Heart right ventricle (tissue), 16 donors: ENCODE results near the gene ANKRD42. TPM values are rescaled to one million over a fixed set of nuclear protein-coding genes. Genes with fewer than 3 reads are reported as not detected.
A peak's percentile ranks its signal among the peaks of the same experiment; 100 is the strongest.

ENCODE experiments used
- ATAC-seq, 8 donors: fragments of 200-7000 bp; cut with Tn5 transposase; one replicate each; pipeline ENCODE4 v1.9.1; 2020; ENCODE audit warnings: mild to moderate bottlenecking in 8 of 8, moderate library complexity in 8 of 8, moderate number of reproducible peaks in 1 of 8
- DNase-seq, 2 donors: peaks; one replicate each; pipeline ENCODE4 v3.0.0-alpha.2; 2020
- H3K27ac ChIP-seq, 10 donors: fragments of 200-600 bp; sonication (generic) in 2 of 10; one replicate each; pipeline versions ENCODE4 v1.5.0 to v1.8.0; 2020 to 2022; ENCODE audit warnings: mild to moderate bottlenecking in 3 of 10
- H3K27me3 ChIP-seq, 7 donors: fragments of 200-600 bp; one replicate each; pipeline ENCODE4 v1.8.0; 2021 to 2022; ENCODE audit warnings: mild to moderate bottlenecking in 2 of 7
- H3K36me3 ChIP-seq, 9 donors: fragments of 200-600 bp; sonication (generic) in 1 of 9; one replicate each; pipeline versions ENCODE4 v1.5.0 to v1.8.0; 2020 to 2022; ENCODE audit warnings: mild to moderate bottlenecking in 2 of 9
- H3K4me1 ChIP-seq, 9 donors: fragments of 200-600 bp; sonication (generic) in 1 of 9; one replicate each; pipeline versions ENCODE4 v1.5.0 to v1.8.0; 2020 to 2022; ENCODE audit warnings: mild to moderate bottlenecking in 4 of 9
- H3K4me3 ChIP-seq, 10 donors: fragments of 200-600 bp; sonication (generic) in 2 of 10; one replicate each; pipeline versions ENCODE4 v1.5.0 to v1.8.0; 2020 to 2022; ENCODE audit warnings: mild to moderate bottlenecking in 7 of 10, moderate library complexity in 2 of 10
- H3K9me3 ChIP-seq, 11 donors: fragments of 200-600 bp in 10 of 11; sonication (generic) in 2 of 11; one replicate each; pipeline versions ENCODE4 v1.5.0 to v1.8.0; 2013 to 2022; ENCODE audit warnings: mild to moderate bottlenecking in 2 of 11, control low read depth in 1 of 11, moderate library complexity in 1 of 11
- WGBS, 2 donors: extraction: QIAGEN DNeasy Blood & Tissue Kit; methylation state at CpG; one replicate each; pipeline ENCODE4 v1.1.7; 2013; ENCODE audit warnings: inconsistent platforms in 1 of 2; 5-methylcytosine and 5-hydroxymethylcytosine counted together
- intact Hi-C, 10 donors: fragments of 100-400 bp; cut with DNase I; formaldehyde crosslinking; loops; one replicate each; pipeline versions ENCODE4 v1.11.1 to v1.14.2; 2022
- polyA plus RNA-seq, 2 donors: library from polyadenylated mRNA; stranded (reverse); fragments of 200-250 nt; gene quantifications; one replicate each; pipeline ENCODE4 v1.2.3, GENCODE V29; 2013
- total RNA-seq, 10 donors: library from RNA; stranded (reverse); fragmentation: NEBNext Ultra II Directional in 3 of 10; extraction: Animal tissue kit (Norgen Biotek cat#: 25700) in 3 of 10; gene quantifications; one replicate each; pipeline versions ENCODE4 v1.2.1 to v1.2.4, GENCODE V29; 2021 to 2023
- TF ChIP-seq, protein P1 (sequence below), 9 donors: fragments of 200-600 bp; sonication (generic) in 2 of 9; IDR thresholded peaks; one replicate each; pipeline versions ENCODE4 v1.5.0 to v1.8.0; 2021 to 2022; ENCODE audit warnings: antibody characterized with exemption in 9 of 9, mild to moderate bottlenecking in 5 of 9, moderate library complexity in 1 of 9
- donor health status: Arrhythmogenic right ventricular cardiomyopathy.
- donor health status: ischemic (EF 13 %, LVEDD 7.1; RV severe dilation, severe dysfunction).
- donor health status: healthy with polysubstance abuse.
- donor health status: DM: no; HTN: yes; CAD: no.
- donor health status: DM: no; HTN: no; CAD: no.
- donor health status: ischemic (EF 25% LVEDD 6.9; RV normal size, moderate dysfunction).
- donor health status: ischemic (EF 25% LVEDD 5.7; RV mildly dilated, moderate dysfunction).
- donor health status: healthy.
- donor health status: DM: yes; HTN: yes; CAD: no.
- donor health status: Ischemic cardiomyopathy.
- donor health status: ischemic (EF 35%, LVEDD 5.7; RV mildly dilated, moderate dysfunction).
- donor health status: nonischemic (EF 11% LVEDD 7.7; RV severe dilation, severe dysfunction).
- donor health status: DM: yes; HTN: yes; CAD: no.
- donor health status: PGD.
- donor health status: ischemic (EF 29% LVEDD 5.4; RV normal size, mild dysfunction).
- donor health status: nonischemic (EF 23%, LVEDD 6.1; RV moderate dilation, normal function).

The ANKRD42 gene
- total and polyA plus RNA-seq, 12 donors: 2.0 to 10.7 (median 5.7) TPM

DNA sequence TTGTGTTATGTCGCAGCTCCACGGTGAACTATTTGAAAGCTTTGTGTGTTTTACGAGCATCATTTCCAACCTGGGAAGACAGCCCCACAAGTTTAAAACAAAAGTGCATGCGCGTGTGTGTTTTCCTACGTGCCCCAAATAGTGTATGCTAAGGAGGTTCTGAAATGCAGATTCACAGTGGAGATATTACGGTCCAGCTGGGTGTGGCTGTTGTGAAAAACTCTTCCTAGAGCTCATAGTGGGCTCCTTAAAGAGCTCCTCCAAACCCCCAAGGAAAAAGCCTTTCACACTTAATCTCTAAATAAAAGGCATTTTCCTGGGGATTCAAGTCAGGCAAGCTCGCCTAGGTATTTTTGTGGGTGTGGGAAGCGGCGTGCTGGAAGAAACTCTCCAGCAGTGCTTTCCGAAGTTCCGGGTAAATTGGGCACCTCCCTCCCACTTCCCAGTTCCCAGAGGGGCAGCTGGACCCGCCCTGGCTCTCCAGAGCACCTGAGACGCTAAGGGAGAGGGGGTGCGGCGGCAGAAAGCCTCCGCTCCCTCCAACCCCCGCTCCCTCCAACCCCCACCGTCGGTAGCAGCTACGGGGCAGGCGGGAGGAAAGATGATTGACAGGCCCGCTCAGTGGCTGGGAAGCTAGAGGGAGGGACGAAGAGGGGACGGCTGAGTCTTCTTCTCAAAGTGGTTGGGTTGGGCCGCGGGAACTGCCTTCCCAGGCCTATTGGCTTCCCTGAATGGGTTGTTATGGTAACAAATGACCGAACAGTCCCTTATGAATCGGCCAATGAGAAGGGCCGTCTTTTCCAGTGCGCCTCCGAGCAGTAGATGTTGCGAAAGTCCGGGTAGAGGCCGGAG, 37.1 kb upstream of the ANKRD42 start:
- intact Hi-C loops: loop anchor here in 9 of 10 donors (1.0 to 10.0 kb wide), 13 partner anchors 36 to 254 kb away; partner anchors contain the start of genes RAB30 (in 5 of the 9), DDIAS (in 4 of the 9), PRCP (in 4 of the 9) and ANKRD42 (in 3 of the 9)
- DNase-seq: peak; percentile 98 to 99
- Histone ChIP-seq H3K27me3 (no peaks in the 10 kb centered on the region), H3K4me1 (peaks cover 0 to 29% (median 27%) of the 10 kb centered on the region in 9 donors), H3K9me3 (no peaks in the 10 kb centered on the region), H3K27ac (peak overlapping the region; percentile 66 to 100 (median 94)), H3K36me3 (peaks cover 0 to 16% (median 0%) of the 10 kb centered on the region in 9 donors), H3K4me3 (peak overlapping the region; percentile 36 to 99 (median 84))
- ATAC-seq: peak; percentile 94 to 98 (median 96)
- TF ChIP-seq, protein P1, sequence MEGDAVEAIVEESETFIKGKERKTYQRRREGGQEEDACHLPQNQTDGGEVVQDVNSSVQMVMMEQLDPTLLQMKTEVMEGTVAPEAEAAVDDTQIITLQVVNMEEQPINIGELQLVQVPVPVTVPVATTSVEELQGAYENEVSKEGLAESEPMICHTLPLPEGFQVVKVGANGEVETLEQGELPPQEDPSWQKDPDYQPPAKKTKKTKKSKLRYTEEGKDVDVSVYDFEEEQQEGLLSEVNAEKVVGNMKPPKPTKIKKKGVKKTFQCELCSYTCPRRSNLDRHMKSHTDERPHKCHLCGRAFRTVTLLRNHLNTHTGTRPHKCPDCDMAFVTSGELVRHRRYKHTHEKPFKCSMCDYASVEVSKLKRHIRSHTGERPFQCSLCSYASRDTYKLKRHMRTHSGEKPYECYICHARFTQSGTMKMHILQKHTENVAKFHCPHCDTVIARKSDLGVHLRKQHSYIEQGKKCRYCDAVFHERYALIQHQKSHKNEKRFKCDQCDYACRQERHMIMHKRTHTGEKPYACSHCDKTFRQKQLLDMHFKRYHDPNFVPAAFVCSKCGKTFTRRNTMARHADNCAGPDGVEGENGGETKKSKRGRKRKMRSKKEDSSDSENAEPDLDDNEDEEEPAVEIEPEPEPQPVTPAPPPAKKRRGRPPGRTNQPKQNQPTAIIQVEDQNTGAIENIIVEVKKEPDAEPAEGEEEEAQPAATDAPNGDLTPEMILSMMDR (IDR thresholded peaks at IDR 0.05): no peak
- 0% methylated on average over 35 of the region's 35 CpGs for WGBS, 2 donors

DNA sequence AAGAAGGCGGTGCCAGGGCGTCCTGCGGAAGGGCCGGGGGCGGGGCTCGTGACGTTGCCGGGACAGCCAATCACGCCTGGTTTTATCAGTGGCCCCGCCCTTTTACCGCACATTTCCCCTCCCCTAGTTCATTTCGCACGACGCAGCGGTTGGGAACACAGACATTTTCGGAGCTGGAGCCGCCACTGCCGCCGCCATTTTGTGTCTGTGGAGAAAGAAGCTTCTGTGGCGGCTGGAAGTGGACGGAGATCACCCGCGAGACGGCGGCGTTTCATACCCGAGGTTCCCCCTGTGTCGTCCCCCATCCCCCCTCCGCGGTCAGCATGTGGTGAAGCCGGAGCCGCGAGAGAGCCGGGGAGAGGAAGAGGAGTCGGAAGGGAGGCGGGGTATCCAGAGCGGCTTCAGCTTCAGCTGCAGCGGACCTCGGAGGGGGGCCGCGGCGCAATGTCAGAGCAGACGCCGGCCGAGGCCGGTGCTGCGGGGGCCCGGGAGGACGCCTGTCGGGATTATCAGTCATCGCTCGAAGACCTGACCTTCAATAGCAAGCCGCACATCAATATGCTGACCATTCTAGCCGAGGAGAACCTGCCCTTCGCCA, 36.4 kb upstream of the ANKRD42 start, which contains the start of gene PCF11:
PCF11 (plus strand) TSS at position 136 of the 598 bp plus-strand sequence; CDS start at position 445, 309 bp downstream.
- TF ChIP-seq, protein P1 (IDR thresholded peaks at IDR 0.05): no peak
- H3K9me3 ChIP-seq: no peaks in the 10 kb centered on the region
- H3K36me3 ChIP-seq: peaks cover 0 to 22% (median 0%) of the 10 kb centered on the region in 9 donors
- H3K27ac ChIP-seq: peak within 1 kb of the TSS; percentile 93 to 100 (median 99)
- ATAC-seq: peak in 7 of 8 donors; percentile 17 to 57 (median 33)
- 0% methylated on average over 55 of the region's 55 CpGs for WGBS, 2 donors
- intact Hi-C loops: loop anchor here in 9 of 10 donors (1.0 to 10.0 kb wide), 13 partner anchors 35 to 255 kb away; partner anchors contain the start of genes RAB30 (in 5 of the 9), DDIAS (in 4 of the 9), PRCP (in 4 of the 9) and ANKRD42 (in 3 of the 9)
- no peak for DNase-seq
- no peaks in the 10 kb centered on the region for H3K27me3 ChIP-seq
- peak within 1 kb of the TSS; percentile 82 to 99 (median 90) for H3K4me3 ChIP-seq
- H3K4me1 ChIP-seq: peaks cover 0 to 36% (median 34%) of the 10 kb centered on the region in 9 donors

DNA sequence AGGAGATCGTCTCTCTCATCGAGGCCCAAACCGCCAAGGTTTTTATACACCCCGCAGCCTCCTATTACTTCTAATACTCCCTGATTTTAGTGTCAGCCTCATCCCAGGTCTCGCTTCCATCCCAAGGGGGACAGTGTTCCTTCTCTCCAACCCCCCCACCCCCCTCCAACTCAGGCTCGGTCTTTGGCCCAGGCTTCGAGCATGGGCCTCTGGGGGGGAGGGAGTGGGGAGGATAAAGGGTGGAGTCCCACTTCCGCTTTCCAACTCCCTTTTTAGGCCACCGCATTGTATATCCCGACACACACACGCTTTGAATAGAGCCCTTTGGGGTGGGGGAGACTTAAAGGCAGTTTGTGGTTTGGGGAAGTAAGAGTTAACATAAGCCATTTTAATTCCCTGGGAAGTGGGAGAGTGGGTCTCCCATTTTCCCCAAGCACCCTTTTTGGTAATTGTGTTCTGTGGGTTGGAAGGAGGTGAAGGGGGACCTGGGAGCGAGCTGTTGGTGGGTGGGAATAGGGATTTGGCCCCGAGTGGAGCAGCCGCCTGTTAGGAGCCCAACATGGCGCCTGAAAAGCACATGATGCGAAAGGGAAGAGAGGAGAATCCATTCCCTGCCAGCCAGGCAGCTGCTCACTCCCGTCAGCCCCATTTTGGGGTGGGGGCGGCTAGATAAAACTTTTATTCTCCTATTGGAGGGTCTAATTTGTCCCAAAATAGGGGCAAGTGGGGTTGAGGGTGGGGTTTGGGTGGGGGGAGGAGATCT, 35.7 kb upstream of the ANKRD42 start:
- H3K4me1 ChIP-seq: peaks cover 0 to 43% (median 41%) of the 10 kb centered on the region in 9 donors

More for the DNA sequence above, 35.7 kb upstream of the ANKRD42 start:
- 0 to 1% methylated on average over 18 of the region's 18 CpGs for WGBS, 2 donors
- intact Hi-C loops: loop anchor here in 9 of 10 donors (2.0 to 10.0 kb wide), 12 partner anchors 35 to 255 kb away; partner anchors contain the start of genes RAB30 (in 5 of the 9), ANKRD42 (in 4 of the 9), DDIAS (in 4 of the 9) and PRCP (in 4 of the 9)
- Histone ChIP-seq H3K27me3 (no peaks in the 10 kb centered on the region), H3K36me3 (peaks cover 0 to 28% (median 0%) of the 10 kb centered on the region in 9 donors), H3K27ac (peak overlapping the region; percentile 93 to 100 (median 99)), H3K4me3 (peak overlapping the region; percentile 82 to 99 (median 90)), H3K9me3 (no peaks in the 10 kb centered on the region)
- TF ChIP-seq, protein P1 (IDR thresholded peaks at IDR 0.05): peak in 1 of 9 donors; percentile 24
- DNase-seq (peak; percentile 30 to 55), ATAC-seq (peak; percentile 13 to 49 (median 28))
